ENCODE measurements around the gene HAPLN2. TPM values are rescaled to one million over a fixed set of nuclear protein-coding genes. Genes with fewer than 3 reads are reported as not detected.

HAPLN2 gene
- total and polyA plus RNA-seq, 2 of the 8 experiments (the other 6 are each of a cell fraction or from before 2014, with no cell fraction given): 0.19 to 0.51 TPM

GRCh38 chr1:156643049-156643777 is 24.0 kb downstream of the HAPLN2 start:
- H2BK15ac ChIP-seq (ENCODE audit: low read length): no peak overlapping the region
- no peak overlapping the region for H3K27ac ChIP-seq (ENCODE audit: low read depth, low read length)
- no peak overlapping the region for H3K56ac ChIP-seq (replicated peaks; ENCODE audit: insufficient read length, low read depth, low read length)
- H3K14ac ChIP-seq (ENCODE audit: insufficient read length): no peak overlapping the region
- H4K20me1 ChIP-seq (replicated peaks in 1 of 2; ENCODE audit: control insufficient read depth in 1 of 2, insufficient read depth in 2 of 2, low read length in 2 of 2): peaks cover 0 to 4% of the 10 kb centered on the region in 2 experiments
- H3K36me3 ChIP-seq (ENCODE audit: control insufficient read depth in 2 of 4, insufficient read depth in 4 of 4, low read length in 3 of 4): no peaks in the 10 kb centered on the region
- H3K9me3 ChIP-seq (ENCODE audit: insufficient read depth in 2 of 2, low read depth in 1 of 2, low read length in 1 of 2): no peaks in the 10 kb centered on the region
- no peak overlapping the region for H2BK12ac ChIP-seq (ENCODE audit: low read depth, low read length)
- peaks cover 11 to 88% (median 70%) of the 10 kb centered on the region in 4 experiments for H3K27me3 ChIP-seq (replicated peaks in 1 of 4; ENCODE audit: control insufficient read depth in 3 of 4, extremely low read depth in 1 of 4, insufficient read depth in 3 of 4, low read length in 3 of 4)
- H3K9ac ChIP-seq (replicated peaks in 1 of 4; ENCODE audit: extremely low read depth in 1 of 4, low read depth in 3 of 4, low read length in 3 of 4): no peak overlapping the region
- no peaks in the 10 kb centered on the region for H3K79me2 ChIP-seq (ENCODE audit: control insufficient read depth in 1 of 2, insufficient read depth in 2 of 2, low read length in 2 of 2)
- no peak overlapping the region for H2BK120ac ChIP-seq (replicated peaks; ENCODE audit: low read depth, low read length)
- H3K23ac ChIP-seq (ENCODE audit: insufficient read length): no peak overlapping the region
- H3K4ac ChIP-seq (replicated peaks; ENCODE audit: insufficient read length, low read depth, low read length): no peak overlapping the region
- H3K79me1 ChIP-seq (ENCODE audit: low read depth, low read length): no peaks in the 10 kb centered on the region
- H3K4me1 ChIP-seq (replicated peaks in 1 of 4; ENCODE audit: control insufficient read depth in 3 of 4, insufficient read depth in 4 of 4, low read length in 3 of 4): peaks cover 8 to 23% (median 15%) of the 10 kb centered on the region in 4 experiments
- H3K18ac ChIP-seq (ENCODE audit: extremely low read depth, low read length): no peak overlapping the region
- peaks cover 13% of the 10 kb centered on the region; the same call in 1 of the 2 replicates for H3K23me2 ChIP-seq (ENCODE audit: low read depth, low read length)
- H2BK20ac ChIP-seq (ENCODE audit: low read length): 0 out of 2 replicates have a peak overlapping the region, but pooled peaks have one; percentile 21
- H2AFZ ChIP-seq (ENCODE audit: low read length): no peak overlapping the region
- H3K4me2 ChIP-seq (ENCODE audit: insufficient read depth in 1 of 2, low read depth in 2 of 2, low read length in 2 of 2): peak overlapping the region; percentile 77 to 95; a peak in 3 of 4 replicates
- ChIA-PET POLR2A (ENCODE audit: partially characterized antibody) (interaction anchor here (0.7 to 3.6 kb wide), 15 partner anchors 9 to 618 kb away, joined by 3 to 22 read pairs (median 4); partner anchors contain the start of gene NES), CTCF (ENCODE audit: partially characterized antibody) (interaction anchor here (0.6 to 43.0 kb wide), 19 partner anchors 9 to 284 kb away, joined by 3 to 868 read pairs (median 4); partner anchors contain the start of genes CRABP2, HAPLN2, NAXE and NES)
- H4K8ac ChIP-seq (ENCODE audit: extremely low read depth, insufficient read depth, low read length): no peak overlapping the region; the same call in 1 of the 2 replicates
- H4K91ac ChIP-seq (replicated peaks; ENCODE audit: insufficient read length, low read length): no peak overlapping the region
- no peak overlapping the region for H2BK5ac ChIP-seq (ENCODE audit: low read depth, low read length)
- no peak overlapping the region for H2AK5ac ChIP-seq (ENCODE audit: low read depth, low read length)
- DNase-seq (ENCODE audit: low read depth in 1 of 2, low spot score in 2 of 2): no peak
- H3K4me3 ChIP-seq (ENCODE audit: extremely low read depth in 1 of 4, insufficient read depth in 2 of 4, low read depth in 3 of 4, low read length in 4 of 4): peak overlapping the region in 1 of 4 experiments; percentile 72; a peak in 2 of 8 replicates
- H4K5ac ChIP-seq (ENCODE audit: insufficient read length, low read depth, low read length): no peak overlapping the region
- FAIRE-seq: no peak
- 63% methylated on average over 6 of the region's 7 CpGs; no CpG with 5 or more reads in 1 of the 2 experiments for WGBS, 2 experiments (ENCODE audit: extremely low coverage in 1 of 2, insufficient coverage in 1 of 2, insufficient read length in 1 of 2, insufficient replicate concordance in 2 of 2, low coverage in 1 of 2, low lambda C conversion rate in 2 of 2, missing lambda C conversion rate in 1 of 2)
- TF ChIP-seq RBBP5 (IDR thresholded peaks at IDR 0.05; ENCODE audit: borderline replicate concordance, low read depth, low read length) (no peak), SIRT6 (IDR thresholded peaks at IDR 0.05; ENCODE audit: low read length) (no peak), NANOG (IDR thresholded peaks at IDR 0.05; ENCODE audit: insufficient read depth, low read depth, low read length, poor library complexity, severe bottlenecking) (no peak), CREB1 (IDR thresholded peaks at IDR 0.05) (no peak), E2F6 (IDR thresholded peaks at IDR 0.05) (no peak)

All from H1 (cell line).